ENCODE results near the gene SORCS2.
"Not testable (repeated sequence)": the region's sequence is repeated elsewhere in the genome, so short reads cannot be mapped to it uniquely, and the experiment has no call there.

The SORCS2 gene

DNA sequence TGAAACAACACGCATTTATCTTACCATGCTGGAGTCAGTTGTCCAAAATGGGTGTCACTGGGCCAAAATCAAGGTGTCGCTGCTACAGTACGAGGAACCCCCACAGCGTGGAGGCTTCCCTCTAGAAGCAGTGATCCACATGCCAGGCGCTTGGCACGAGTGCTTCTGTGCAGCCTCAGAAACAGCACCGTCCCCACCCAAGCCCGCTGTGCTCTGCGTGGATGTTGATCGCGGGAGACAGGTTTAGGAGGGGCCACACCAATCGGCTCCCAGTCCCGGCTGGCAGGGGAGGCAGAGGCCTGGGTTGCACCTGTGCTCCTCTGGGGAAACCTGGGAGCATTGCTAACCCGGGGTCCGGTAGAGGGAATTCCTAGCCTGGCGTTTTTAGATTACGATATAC, 407.9 kb downstream of the SORCS2 start:
- in situ Hi-C loops (cut with MboI; ENCODE audit: low pct_unique_long_range_greater_than_20kb, low sequenced_read_pairs, unreplicated experiment): no loop called here
- TF ChIP-seq, protein P1, sequence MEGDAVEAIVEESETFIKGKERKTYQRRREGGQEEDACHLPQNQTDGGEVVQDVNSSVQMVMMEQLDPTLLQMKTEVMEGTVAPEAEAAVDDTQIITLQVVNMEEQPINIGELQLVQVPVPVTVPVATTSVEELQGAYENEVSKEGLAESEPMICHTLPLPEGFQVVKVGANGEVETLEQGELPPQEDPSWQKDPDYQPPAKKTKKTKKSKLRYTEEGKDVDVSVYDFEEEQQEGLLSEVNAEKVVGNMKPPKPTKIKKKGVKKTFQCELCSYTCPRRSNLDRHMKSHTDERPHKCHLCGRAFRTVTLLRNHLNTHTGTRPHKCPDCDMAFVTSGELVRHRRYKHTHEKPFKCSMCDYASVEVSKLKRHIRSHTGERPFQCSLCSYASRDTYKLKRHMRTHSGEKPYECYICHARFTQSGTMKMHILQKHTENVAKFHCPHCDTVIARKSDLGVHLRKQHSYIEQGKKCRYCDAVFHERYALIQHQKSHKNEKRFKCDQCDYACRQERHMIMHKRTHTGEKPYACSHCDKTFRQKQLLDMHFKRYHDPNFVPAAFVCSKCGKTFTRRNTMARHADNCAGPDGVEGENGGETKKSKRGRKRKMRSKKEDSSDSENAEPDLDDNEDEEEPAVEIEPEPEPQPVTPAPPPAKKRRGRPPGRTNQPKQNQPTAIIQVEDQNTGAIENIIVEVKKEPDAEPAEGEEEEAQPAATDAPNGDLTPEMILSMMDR (IDR thresholded peaks at IDR 0.05; ENCODE audit: extremely low read depth, insufficient read depth, missing control alignments): no peak
- no peak for DNase-seq (ENCODE audit: low spot score)

DNA sequence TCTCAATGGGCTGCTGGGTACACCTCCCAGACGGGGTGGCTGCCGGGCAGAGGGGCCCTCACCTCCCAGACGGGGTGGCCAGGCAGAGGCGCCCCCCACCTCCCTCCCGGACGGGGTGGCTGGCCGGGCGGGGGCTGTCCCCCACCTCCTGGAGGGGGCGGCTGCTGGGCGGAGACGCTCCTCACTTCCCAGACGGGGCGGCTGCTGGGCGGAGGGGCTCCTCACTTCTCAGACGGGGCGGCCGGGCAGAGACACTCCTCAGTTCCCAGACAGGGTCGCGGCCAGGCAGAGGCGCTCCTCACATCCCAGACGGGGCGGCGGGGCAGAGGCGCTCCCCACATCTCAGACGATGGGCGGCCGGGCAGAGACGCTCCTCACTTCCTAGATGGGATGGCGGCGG, 409.8 kb downstream of the SORCS2 start:
- in situ Hi-C loops (cut with MboI; ENCODE audit: low pct_unique_long_range_greater_than_20kb, low sequenced_read_pairs, unreplicated experiment): not testable (repeated sequence)

DNA sequence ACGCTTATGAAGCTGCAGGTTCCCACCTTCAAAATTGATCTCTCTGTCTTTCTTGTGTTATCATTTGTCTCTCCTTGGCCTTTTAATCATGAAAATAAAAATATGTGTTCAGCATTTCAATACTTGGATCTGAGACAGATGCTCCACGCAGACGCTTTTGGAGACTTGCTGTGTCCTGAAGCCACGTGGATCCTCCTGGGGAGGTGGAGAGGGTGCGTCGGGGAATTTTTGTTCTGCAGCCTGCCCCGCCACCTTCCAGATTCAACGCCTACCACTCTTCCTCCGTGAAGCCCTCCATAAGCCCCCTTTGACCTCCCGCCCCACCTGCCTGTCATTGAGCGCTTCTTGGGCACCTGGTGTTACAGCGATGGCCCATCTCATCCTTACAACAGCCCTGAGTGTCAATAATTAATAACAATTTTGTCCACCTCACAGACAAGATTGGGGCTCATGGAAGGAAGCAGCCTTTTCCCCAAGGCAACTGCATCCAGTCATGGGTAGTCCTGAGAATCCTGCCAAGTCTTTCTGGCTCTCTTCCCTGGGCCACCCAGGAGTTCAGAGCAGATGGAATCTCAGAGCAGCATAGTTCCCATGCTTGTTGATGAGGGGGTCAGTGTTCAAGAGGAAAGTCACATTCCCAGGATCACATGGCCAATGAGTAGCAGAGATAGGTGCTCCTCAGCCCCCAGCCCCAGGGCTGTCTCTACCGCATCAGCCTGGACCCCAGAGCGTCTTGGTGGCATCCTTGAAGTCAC, 415.0 kb downstream of the SORCS2 start:
- in situ Hi-C loops (cut with MboI; ENCODE audit: low pct_unique_long_range_greater_than_20kb, low sequenced_read_pairs, unreplicated experiment): no loop called here
- DNase-seq (ENCODE audit: low spot score): no peak
- TF ChIP-seq, protein P1 (IDR thresholded peaks at IDR 0.05; ENCODE audit: extremely low read depth, insufficient read depth, missing control alignments): no peak

More for the DNA sequence above, 409.8 kb downstream of the SORCS2 start:
- not testable (repeated sequence) for DNase-seq (ENCODE audit: low spot score)

DNA sequence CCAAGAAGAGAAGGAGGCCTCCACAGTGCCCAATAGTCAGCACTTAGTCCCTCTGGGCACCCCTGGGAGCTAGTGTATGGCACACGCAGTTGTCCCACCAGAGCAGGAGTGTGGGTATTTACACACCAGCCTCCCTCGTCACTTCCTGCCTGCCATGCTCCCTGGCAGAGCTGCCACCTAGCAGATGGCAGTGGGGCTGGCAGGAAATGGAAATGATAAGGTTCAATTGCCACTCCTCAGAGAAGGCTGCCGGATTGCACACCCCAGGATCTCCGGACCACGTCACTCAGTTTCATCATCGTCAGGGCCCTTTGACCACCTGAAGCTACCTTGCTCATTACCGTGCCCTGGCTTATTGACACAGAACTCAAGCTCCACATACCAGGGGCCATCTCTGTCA, 415.7 kb downstream of the SORCS2 start:
- no peak for DNase-seq (ENCODE audit: low spot score)
- TF ChIP-seq, protein P1 (IDR thresholded peaks at IDR 0.05; ENCODE audit: extremely low read depth, insufficient read depth, missing control alignments): no peak
- in situ Hi-C loops (cut with MboI; ENCODE audit: low pct_unique_long_range_greater_than_20kb, low sequenced_read_pairs, unreplicated experiment): no loop called here

DNA sequence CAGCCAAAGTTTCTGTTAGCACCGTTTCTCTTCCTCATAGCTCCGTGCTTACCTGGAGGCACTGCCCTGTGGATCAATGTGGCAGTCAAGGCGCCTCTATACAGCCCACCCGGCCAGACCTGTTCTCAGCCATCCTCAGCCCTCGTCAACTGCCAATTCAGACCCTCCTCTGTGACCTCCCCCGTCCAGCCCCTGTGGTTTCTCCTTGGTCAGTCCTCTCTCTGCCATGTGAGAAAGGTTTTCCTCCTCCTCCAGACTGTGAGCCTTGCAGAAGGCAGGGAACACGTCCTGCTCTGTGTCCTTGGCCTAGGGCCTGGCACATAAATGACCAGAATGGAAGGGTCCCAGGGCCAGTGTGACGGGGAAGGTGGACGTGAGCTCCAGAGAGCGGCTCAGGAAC, 417.0 kb downstream of the SORCS2 start:
- in situ Hi-C loops (cut with MboI; ENCODE audit: low pct_unique_long_range_greater_than_20kb, low sequenced_read_pairs, unreplicated experiment): no loop called here
- DNase-seq (ENCODE audit: low spot score): no peak
- TF ChIP-seq, protein P1 (IDR thresholded peaks at IDR 0.05; ENCODE audit: extremely low read depth, insufficient read depth, missing control alignments): no peak

DNA sequence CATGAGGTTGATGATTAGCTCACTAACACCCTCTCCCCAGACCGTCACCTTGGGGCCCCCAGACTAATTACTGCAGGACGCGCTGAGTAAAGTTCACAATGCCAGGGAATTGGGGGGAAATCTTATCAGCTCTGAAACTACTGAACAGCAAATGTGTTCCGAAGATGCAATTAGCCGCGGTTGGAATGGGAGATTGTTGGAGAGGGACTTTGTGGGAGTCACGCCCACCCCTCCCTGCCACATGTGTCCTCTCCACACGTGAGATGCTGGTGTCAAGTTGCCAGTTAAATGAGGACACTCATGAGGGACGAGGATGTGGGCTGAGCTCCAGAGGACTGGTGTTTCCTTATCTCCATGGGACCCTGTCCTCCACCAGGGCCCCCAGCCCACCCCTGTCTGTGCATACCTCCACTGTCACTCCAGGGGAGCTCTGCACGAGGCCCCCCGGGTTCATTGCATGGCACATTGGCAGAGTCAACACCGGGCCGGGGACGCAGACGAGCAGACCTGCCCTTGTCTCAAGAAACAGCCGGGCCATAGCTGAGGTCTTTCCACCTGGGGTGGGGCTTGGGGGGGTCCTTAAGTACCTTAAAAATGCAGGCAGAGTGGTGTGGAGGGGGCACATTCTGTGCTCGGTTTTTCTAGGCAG, 417.8 kb downstream of the SORCS2 start:
- TF ChIP-seq, protein P1 (IDR thresholded peaks at IDR 0.05; ENCODE audit: extremely low read depth, insufficient read depth, missing control alignments): no peak
- in situ Hi-C loops (cut with MboI; ENCODE audit: low pct_unique_long_range_greater_than_20kb, low sequenced_read_pairs, unreplicated experiment): no loop called here
- no peak for DNase-seq (ENCODE audit: low spot score)

DNA sequence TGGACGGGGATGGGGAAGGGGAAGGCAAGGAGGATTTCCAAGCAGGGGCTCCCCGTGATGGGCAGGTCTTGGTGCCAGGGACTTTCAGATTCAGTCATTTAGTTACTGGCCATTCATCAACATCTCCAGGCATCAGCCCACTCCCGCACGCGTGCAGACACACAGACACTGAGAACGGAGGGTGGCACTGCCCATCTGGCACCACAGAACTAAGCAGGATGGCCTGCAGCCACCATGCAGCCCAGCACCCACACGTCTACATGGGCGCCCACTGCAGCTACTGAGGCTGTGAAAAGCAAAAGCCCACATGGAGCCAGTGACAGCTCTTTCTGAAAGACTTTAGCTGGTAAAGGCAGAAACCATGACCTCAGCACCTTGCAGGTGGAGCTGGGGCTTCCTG, 418.5 kb downstream of the SORCS2 start:
- in situ Hi-C loops (cut with MboI; ENCODE audit: low pct_unique_long_range_greater_than_20kb, low sequenced_read_pairs, unreplicated experiment): no loop called here
- TF ChIP-seq, protein P1 (IDR thresholded peaks at IDR 0.05; ENCODE audit: extremely low read depth, insufficient read depth, missing control alignments): no peak
- no peak for DNase-seq (ENCODE audit: low spot score)
